Cerebellar cortex (tissue), 1 donor: Measurements from ENCODE around the gene GRID2.

Experiments used
- DNase-seq: peaks from one replicate; pipeline ENCODE4 v3.0.0-alpha.2; 2015; ENCODE audit warnings: low spot score

Gene GRID2

GRCh38 chr4:93751411-93751810 lies 1447.6 kb downstream of the GRID2 start:
- DNase-seq, result no peak

GRCh38 chr4:93756101-93756500 lies 1452.3 kb downstream of the GRID2 start:
- DNase-seq, result no peak

- DNase-seq, result no peak
Measured at GRCh38 chr4:93759506-93759905, 1455.7 kb downstream of the GRID2 start.

DNA sequence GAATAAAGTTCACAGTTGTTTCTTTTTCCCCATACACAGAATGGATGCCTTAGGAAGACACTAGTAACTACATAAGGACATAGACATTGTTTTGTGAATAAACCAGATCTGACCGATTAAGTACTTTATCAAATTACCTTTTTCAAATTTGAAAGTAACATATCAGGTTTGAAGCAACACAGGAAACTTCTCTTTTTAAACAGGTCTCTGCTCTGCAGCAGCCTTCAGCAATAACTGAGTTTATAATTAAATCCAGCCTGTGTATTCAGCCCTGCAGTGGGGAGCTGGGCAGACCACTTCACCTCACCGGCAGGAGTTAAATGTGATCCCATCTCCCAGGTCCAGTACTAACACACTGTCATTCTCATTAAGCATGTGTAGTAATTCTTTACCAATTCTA lies 1456.5 kb downstream of the GRID2 start:
- no peak for DNase-seq

- DNase-seq, result peak; percentile 5
Measured at GRCh38 chr4:93761286-93761685, 1457.5 kb downstream of the GRID2 start.

DNA sequence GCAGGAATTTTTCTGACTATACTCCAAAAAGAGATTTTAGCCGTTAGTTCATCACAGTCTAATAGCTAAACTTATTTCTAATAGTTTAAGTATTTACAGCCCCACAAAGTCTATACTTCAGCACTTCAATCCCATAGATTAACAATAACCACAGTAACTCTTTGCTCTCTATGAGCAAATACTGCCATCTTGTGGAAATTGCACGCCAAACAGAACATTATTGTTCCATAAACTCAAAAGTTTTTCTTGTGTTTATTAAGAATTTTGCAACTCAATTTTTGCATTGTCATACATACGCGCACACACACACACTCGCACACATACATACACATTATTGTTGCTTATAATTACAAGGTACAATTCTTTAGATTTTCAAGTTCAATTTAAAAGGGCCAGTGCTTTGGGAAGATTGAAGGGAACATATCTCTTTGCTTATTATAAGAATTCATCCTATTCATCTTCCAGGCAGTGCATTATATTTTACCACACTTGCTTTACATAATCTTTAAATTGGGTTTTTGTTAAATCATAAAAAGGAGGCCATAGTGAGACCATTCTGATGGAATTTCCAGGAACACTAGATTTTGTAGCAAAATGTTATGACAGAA lies 1461.0 kb downstream of the GRID2 start:
- DNase-seq, result peak; percentile 65

DNA sequence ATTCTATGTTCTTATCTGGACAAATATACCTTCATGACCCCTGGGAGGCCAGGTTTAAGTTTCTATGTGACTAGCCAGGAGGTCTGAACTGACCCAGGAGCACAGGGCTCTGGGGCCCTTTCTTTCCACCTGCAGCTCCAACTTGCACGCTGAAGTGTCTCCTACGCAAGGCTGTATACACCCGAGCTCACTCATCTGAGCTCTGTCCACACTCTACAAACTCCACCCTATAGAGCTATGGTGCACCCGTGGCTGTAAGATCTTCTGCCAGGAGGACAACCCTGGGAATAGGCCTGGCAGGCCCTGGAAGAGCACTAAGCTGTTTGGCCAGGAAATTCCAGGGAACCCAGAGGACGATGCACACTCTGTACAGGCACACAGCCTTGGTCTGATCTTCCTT lies 1464.2 kb downstream of the GRID2 start:
- no peak for DNase-seq

GRCh38 chr4:93770201-93770600 lies 1466.4 kb downstream of the GRID2 start:
- no peak for DNase-seq

DNA sequence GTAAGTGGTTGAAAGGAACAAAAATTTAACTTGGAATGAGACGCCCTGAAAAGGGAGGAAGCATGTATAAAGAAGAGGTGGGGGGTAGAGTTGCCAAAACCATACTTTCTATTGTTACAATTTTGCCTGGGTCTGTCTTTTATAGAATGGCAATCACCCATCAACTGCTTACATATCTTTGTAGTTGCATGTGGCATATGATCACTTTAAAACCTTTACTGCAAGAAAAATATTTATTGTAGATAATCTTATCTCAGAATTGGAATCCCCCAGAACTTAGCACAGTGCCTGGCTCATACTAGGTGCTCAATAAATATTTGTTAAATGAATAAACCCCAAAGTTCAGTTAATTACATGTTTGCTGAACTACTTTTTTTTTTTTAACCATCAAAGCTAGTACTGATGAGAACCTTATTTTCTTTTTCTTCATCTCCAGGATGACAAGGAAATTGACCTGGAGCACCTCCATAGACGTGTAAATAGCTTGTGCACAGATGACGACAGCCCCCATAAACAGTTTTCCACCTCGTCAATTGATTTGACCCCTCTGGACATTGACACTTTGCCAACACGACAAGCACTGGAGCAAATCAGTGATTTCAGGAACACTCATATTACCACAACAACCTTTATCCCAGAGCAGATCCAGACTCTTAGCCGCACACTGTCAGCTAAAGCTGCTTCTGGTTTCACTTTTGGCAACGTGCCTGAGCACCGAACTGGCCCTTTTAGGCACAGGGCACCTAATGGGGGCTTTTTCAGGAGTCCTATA lies 1468.1 kb downstream of the GRID2 start:
- DNase-seq, result no peak

DNA sequence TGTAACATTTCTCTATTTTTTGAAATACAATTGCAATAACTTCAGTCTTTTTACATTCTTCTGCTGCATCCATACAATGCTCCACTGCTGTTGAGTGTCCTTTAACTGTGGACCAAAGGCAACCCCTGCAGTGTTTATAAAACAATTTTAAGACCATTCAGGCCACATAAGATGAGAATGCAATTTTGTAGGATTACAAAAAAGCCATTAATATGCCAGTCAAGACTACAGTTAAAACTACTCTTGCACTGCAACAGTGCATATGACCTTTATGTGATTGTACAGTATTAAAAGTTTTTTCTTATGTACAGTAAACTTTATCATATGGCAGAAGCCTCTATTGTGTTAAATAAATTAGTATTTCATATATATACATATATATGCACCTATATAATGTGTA lies 1469.1 kb downstream of the GRID2 start:
- no peak for DNase-seq

GRCh38 chr4:93775551-93775950 lies 1471.8 kb downstream of the GRID2 start:
- DNase-seq, result no peak

- DNase-seq, result no peak
Measured at GRCh38 chr4:93776386-93777080, 1472.8 kb downstream of the GRID2 start.

GRCh38 chr4:93777081-93777460 lies 1473.3 kb downstream of the GRID2 start:
- no peak for DNase-seq

- DNase-seq, result no peak
Measured at GRCh38 chr4:93779228-93779627, 1475.5 kb downstream of the GRID2 start.

DNA sequence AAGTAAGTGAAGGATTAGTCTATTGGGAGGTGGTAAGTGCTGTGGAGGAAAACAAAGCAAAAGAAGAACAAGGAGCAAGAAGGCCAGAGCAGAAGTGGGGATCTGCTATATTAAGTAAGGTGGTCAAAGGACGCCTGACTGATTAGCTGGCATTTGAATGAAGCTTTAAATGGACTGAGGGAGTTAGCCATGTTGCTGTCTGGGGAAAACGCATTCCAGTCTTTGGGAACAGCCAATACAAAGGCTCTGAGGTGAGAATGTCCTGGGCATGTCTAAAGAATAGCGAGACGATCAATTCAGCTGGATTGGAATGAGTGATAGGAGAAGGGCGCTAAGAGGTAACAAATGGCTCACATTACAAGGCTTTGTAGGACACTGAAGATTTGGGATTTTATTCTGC lies 1476.3 kb downstream of the GRID2 start:
- no peak for DNase-seq

DNA sequence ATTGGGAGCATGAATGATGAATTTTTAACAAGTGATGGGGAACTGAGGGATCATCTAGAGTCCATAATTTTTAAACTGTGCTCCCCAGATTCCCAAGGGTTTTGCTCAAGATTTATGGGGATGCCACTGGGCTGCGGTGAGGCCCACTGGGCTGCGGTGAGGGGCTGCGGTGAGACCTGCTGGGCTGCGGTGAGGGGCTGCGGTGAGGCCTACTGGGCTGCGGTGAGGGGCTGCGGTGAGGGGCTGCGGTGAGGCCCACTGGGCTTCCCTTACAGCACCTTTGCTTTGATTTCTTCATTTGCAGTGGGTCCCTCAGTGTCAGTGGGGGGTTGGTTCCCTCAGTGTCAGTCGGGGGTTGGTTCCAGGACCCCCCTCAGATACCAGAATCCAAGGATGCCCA lies 1477.4 kb downstream of the GRID2 start:
- no peak for DNase-seq

GRCh38 chr4:93786149-93786548 lies 1482.4 kb downstream of the GRID2 start:
- DNase-seq, result no peak

DNA sequence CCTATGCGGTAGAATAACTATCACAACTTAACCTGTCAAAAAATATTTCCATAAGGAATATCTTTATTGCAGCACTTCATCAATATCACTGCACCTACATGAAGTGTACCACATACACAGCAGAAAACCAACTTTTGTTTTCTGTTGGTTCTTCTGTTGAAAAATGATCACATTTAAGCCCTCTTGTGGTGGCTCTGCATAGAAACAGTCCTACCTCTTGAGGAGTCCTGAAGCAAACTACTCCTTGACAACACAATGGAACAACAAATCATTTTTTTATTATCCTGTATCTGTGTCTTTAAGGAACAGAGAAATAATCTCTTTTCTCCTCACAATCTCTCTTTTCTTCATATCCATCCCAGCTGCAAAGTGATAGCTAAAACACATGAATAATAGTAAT lies 1484.9 kb downstream of the GRID2 start:
- peak; percentile 21 for DNase-seq

GRCh38 chr4:93791570-93792195 lies 1487.9 kb downstream of the GRID2 start:
- peak; percentile 66 for DNase-seq

DNA sequence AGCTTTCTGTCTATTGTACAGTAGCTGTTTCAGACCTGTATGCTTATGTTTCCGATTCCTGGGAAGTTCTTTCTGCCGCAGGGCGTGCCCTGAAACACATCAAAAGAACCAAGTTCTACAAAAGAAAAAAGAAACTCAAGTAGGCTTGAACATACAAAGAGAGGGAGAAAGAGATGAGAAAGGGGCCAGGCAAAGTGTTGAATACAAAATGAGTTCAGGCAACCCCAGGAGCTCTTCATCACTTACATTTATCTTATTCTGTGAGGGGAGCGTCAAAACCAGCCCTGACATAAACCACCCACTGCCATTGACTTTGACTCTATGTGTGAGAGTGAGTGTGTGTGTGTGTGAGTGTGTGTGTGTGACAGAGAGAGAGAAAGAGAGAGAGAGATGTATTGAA lies 1498.3 kb downstream of the GRID2 start:
- DNase-seq, result no peak

DNA sequence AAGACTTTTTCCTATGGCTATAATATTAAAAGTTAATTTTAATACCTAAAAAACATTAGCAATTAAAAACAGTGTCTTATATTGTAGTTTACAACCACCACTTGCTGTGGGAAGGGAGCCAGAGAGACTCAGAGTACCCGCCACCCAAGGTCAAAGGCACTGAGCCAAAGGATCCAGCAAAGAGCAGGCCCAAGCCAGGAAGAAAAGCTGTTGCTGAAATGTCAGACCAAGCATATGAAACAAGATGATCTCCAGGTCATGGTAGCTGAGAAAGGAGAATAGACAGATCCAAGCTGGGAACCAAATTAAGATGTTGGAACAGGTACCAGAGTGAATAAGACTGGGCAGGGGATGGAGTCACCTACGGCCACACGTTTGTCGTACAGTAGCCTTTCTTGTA lies 1506.0 kb downstream of the GRID2 start:
- peak; percentile 39 for DNase-seq

DNA sequence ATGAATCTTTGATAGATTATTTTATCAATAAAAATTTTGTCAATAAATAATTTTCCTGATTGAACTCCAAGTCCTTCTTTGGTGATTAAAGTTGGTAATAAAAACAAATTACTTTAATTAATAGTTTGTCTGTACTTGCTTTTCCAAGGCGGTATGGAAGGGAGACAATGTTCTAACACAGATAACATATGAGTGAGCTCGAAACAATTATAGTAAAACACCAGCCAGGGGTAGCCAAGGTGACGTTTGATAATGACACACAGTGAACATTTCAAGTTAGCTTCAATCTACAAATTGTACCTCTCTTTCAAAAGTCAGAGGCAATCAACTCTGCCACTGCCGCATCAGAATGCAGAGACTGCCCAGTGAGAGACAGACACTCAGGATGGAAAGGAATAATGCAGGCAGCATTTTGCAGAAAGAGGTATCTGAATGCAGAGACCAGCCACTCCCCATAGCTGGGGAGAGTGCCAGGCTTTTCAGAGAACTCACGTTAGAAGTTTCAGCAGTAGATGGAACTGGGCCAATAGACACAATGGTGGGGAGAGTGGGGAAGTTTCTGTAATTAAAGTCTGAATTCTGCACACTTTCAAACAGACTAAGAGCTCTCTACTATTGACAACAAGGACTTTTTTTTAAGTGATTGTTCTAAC lies 1506.7 kb downstream of the GRID2 start:
- no peak for DNase-seq
